ENCODE measurements around the gene ELP1.

The ELP1 gene

GRCh38 chr9:108864446-108864845 is 69.5 kb downstream of the ELP1 start:
- H3K79me2 ChIP-seq: no peaks in the 10 kb centered on the region
- H3K36me3 ChIP-seq (ENCODE audit: control insufficient read depth, insufficient read depth, low read length): no peaks in the 10 kb centered on the region
- no peak overlapping the region for H3K27ac ChIP-seq
- no peaks in the 10 kb centered on the region for H3K9me3 ChIP-seq (ENCODE audit: control insufficient read depth, low read length)
- no peaks in the 10 kb centered on the region for H3K4me1 ChIP-seq
- H3K27me3 ChIP-seq (ENCODE audit: control insufficient read depth, insufficient read depth, low read length): no peaks in the 10 kb centered on the region
- no peak overlapping the region for H3K4me2 ChIP-seq (ENCODE audit: low read length)
- TF ChIP-seq CTCF (IDR thresholded peaks at IDR 0.05): no peak
- H3K9ac ChIP-seq: no peak overlapping the region
- no peak overlapping the region for H3K4me3 ChIP-seq (ENCODE audit: low read depth, low read length)
- no peak overlapping the region for H2AFZ ChIP-seq

- H3K4me3 ChIP-seq (ENCODE audit: low read depth, low read length): no peak overlapping the region
- TF ChIP-seq CTCF (IDR thresholded peaks at IDR 0.05): no peak
- no peaks in the 10 kb centered on the region for H3K4me1 ChIP-seq
- H3K27ac ChIP-seq: no peak overlapping the region
- H3K9ac ChIP-seq: no peak overlapping the region
- no peaks in the 10 kb centered on the region for H3K27me3 ChIP-seq (ENCODE audit: control insufficient read depth, insufficient read depth, low read length)
- no peak overlapping the region for H3K4me2 ChIP-seq (ENCODE audit: low read length)
- H2AFZ ChIP-seq: no peak overlapping the region
- no peaks in the 10 kb centered on the region for H3K79me2 ChIP-seq
- H3K9me3 ChIP-seq (ENCODE audit: control insufficient read depth, low read length): no peaks in the 10 kb centered on the region
- no peaks in the 10 kb centered on the region for H3K36me3 ChIP-seq (ENCODE audit: control insufficient read depth, insufficient read depth, low read length)
Measured at GRCh38 chr9:108863891-108864290, 70.0 kb downstream of the ELP1 start.

GRCh38 chr9:108861997-108862396 is 71.9 kb downstream of the ELP1 start, which contains the start of gene ACTL7A:
TSS of gene ACTL7A (plus strand) at chr9:108862266. CDS start at chr9:108862323, 57 bp downstream.
- TF ChIP-seq CTCF (IDR thresholded peaks at IDR 0.05): no peak
- Histone ChIP-seq H3K4me2 (ENCODE audit: low read length) (no peak within 1 kb of the TSS), H3K9me3 (ENCODE audit: control insufficient read depth, low read length) (no peaks in the 10 kb centered on the region), H3K4me3 (ENCODE audit: low read depth, low read length) (no peak within 1 kb of the TSS), H2AFZ (no peak within 1 kb of the TSS), H3K36me3 (ENCODE audit: control insufficient read depth, insufficient read depth, low read length) (no peaks in the 10 kb centered on the region), H3K27me3 (ENCODE audit: control insufficient read depth, insufficient read depth, low read length) (no peaks in the 10 kb centered on the region), H3K27ac (no peak within 1 kb of the TSS), H3K4me1 (no peaks in the 10 kb centered on the region), H3K79me2 (no peaks in the 10 kb centered on the region), H3K9ac (no peak within 1 kb of the TSS)

GRCh38 chr9:108861464-108861863 is 72.5 kb downstream of the ELP1 start:
- H3K79me2 ChIP-seq: no peaks in the 10 kb centered on the region
- no peaks in the 10 kb centered on the region for H3K9me3 ChIP-seq (ENCODE audit: control insufficient read depth, low read length)
- H3K27ac ChIP-seq: no peak overlapping the region
- H3K4me2 ChIP-seq (ENCODE audit: low read length): no peak overlapping the region
- H3K4me3 ChIP-seq (ENCODE audit: low read depth, low read length): no peak overlapping the region
- no peak overlapping the region for H3K9ac ChIP-seq
- no peak for TF ChIP-seq CTCF (IDR thresholded peaks at IDR 0.05)
- H3K36me3 ChIP-seq (ENCODE audit: control insufficient read depth, insufficient read depth, low read length): no peaks in the 10 kb centered on the region
- H3K27me3 ChIP-seq (ENCODE audit: control insufficient read depth, insufficient read depth, low read length): no peaks in the 10 kb centered on the region
- H3K4me1 ChIP-seq: no peaks in the 10 kb centered on the region
- no peak overlapping the region for H2AFZ ChIP-seq

GRCh38 chr9:108860764-108861163 is 73.2 kb downstream of the ELP1 start:
- Histone ChIP-seq H3K79me2 (no peaks in the 10 kb centered on the region), H3K27me3 (ENCODE audit: control insufficient read depth, insufficient read depth, low read length) (no peaks in the 10 kb centered on the region), H3K9ac (no peak overlapping the region), H3K4me2 (ENCODE audit: low read length) (no peak overlapping the region), H2AFZ (no peak overlapping the region), H3K36me3 (ENCODE audit: control insufficient read depth, insufficient read depth, low read length) (no peaks in the 10 kb centered on the region), H3K4me1 (no peaks in the 10 kb centered on the region), H3K4me3 (ENCODE audit: low read depth, low read length) (no peak overlapping the region), H3K27ac (no peak overlapping the region), H3K9me3 (ENCODE audit: control insufficient read depth, low read length) (no peaks in the 10 kb centered on the region)
- no peak for TF ChIP-seq CTCF (IDR thresholded peaks at IDR 0.05)

All from parathyroid adenoma (tissue), 2 donors.